BJ (cell line): Measurements from ENCODE around the gene ATAD3A. TPM values are rescaled to one million over a fixed set of nuclear protein-coding genes. Genes with fewer than 3 reads are reported as not detected.
A peak's percentile ranks its signal among the peaks of the same experiment; 100 is the strongest.
"Not testable (repeated sequence)": the region's sequence is repeated elsewhere in the genome, so short reads cannot be mapped to it uniquely, and the experiment has no call there.

Experiments
- CTCF ChIA-PET: fragments of 350-600 bp; formaldehyde crosslinking; extraction: SDS; loops from one replicate; lab custom pipeline; 2021; ENCODE audit warnings: antibody characterized with exemption, inconsistent platforms; lab: Yijun Ruan, JAX
- POLR2A ChIA-PET: fragments of 300-600 bp; sonication (Branson Sonifier 250); formaldehyde crosslinking; extraction: SDS; loops from one replicate; lab custom pipeline; 2021; ENCODE audit warnings: antibody characterized with exemption; lab: Charles Lee
- DNase-seq: peaks from one replicate; pipeline ENCODE4 v3.0.0-alpha.2; 2011; ENCODE audit warnings: low read depth
- H3K27me3 ChIP-seq: 2 replicates; pipeline ENCODE4 v1.6.0; 2011; ENCODE audit warnings: low read length; ENCODE audit not compliant: control insufficient read depth, insufficient read depth
- H3K36me3 ChIP-seq: 2 replicates; pipeline ENCODE4 v1.5.1; 2011; ENCODE audit warnings: low read length; ENCODE audit not compliant: control insufficient read depth, insufficient read depth
- H3K4me3 ChIP-seq: 2 replicates; pipeline ENCODE4 v1.5.1; 2011; ENCODE audit warnings: low read depth, mild to moderate bottlenecking, control low read depth, low read length
- CTCF ChIP-seq: IDR thresholded peaks from 2 replicates; pipeline ENCODE4 v1.5.1; 2011; ENCODE audit warnings: low read depth, mild to moderate bottlenecking, control low read depth, inconsistent platforms, low read length, moderate library complexity; ENCODE audit not compliant: insufficient read depth
- polyA plus RNA-seq: library from polyadenylated mRNA; depleted of rRNA; stranded (reverse); fragments of >200 nt; gene quantifications from 2 replicates; pipeline ENCODE4 v1.2.3, GENCODE V29; 2011

ATAD3A gene
- polyA plus RNA-seq, 1 experiment = 19.7 TPM

- ChIA-PET POLR2A (no interaction called here), CTCF (no interaction called here)
- no peak overlapping the region for H3K4me3 ChIP-seq
- no peaks in the 10 kb centered on the region for H3K36me3 ChIP-seq
- no peaks in the 10 kb centered on the region for H3K27me3 ChIP-seq
- TF ChIP-seq CTCF = no peak
- DNase-seq = no peak
Observed at GRCh38 chr1:1507305-1507704, 4.7 kb upstream of the ATAD3A start.

DNA sequence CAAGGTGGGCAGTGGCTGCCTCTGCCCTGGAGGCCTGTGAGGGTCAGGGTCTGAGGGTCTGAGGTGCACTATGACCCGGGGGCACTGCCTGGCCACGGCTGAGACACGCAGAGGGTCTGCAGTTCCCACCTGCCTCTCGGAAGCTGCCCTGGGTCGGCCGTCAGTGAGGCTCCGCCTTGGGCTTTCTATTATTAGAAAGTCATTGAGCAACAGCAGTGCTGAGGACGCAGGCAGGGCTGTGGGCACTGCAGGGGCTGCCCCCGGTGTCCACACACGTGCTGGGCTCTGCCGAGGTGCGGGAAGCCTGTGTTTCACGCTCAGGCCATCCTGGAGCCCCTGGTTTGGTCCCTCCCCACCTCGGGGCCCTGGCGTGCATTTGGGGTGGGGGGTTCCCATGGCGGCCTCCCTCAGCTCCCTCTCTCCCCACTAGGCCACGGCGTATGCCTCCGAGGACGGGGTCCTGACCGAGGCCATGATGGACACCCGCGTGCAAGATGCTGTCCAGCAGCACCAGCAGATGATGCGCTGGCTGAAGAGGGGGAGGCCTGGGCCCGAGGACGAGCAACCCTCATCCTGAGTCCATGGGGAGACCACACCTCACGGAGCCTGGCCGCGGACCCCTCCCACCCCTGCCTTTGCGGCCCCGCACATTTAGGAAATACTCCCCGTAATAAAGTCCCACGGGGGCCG, 3.0 kb upstream of the ATAD3A start:
- H3K36me3 ChIP-seq, DNase-seq, POLR2A ChIA-PET, H3K4me3 ChIP-seq, CTCF ChIA-PET, H3K27me3 ChIP-seq: not testable (repeated sequence)

- H3K27me3 ChIP-seq, H3K4me3 ChIP-seq, H3K36me3 ChIP-seq, CTCF ChIA-PET, DNase-seq, POLR2A ChIA-PET: not testable (repeated sequence)
Observed at GRCh38 chr1:1509465-1509850, 2.5 kb upstream of the ATAD3A start.

DNA sequence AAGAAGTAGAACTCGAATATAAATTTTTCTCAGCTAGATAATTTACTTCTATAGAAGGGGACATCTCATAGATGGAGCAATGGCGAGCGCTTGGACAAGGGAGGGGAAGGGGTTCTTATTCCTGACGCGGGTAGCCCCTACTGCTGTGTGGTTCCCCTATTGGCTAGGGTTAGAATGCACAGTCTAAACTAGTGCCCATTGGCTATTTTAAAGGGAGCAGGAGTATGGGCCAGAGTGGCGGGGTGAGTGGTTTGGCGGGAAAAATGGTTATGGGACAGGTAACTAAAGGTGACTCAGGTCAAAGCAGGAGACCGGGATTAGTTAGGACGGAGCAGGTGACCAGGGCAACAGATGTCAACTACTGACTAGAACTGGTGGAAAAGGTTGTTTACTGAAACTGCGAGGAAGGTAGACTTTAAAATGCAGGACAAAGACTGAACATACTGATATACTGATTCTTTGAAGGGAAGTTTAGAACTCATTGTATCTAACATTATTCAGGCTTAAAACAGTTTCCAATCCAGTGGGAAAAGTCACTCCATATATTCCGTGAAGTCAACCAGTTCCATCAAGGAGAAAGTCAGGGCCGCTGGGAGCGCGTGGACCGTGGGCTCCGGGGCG, 940 bp upstream of the ATAD3A start:
- POLR2A ChIA-PET = interaction anchor here (1.0 kb wide), 1 partner anchor 18 kb away, joined by 3 read pairs; no protein-coding TSS in a partner anchor
- Histone ChIP-seq H3K4me3 (peak overlapping the region; percentile 72), H3K36me3 (peaks cover 1% of the 10 kb centered on the region; the same call in 1 of the 2 replicates), H3K27me3 (no peaks in the 10 kb centered on the region)
- no peak for TF ChIP-seq CTCF
- DNase-seq = no peak
- CTCF ChIA-PET = no interaction called here

- peak overlapping the region; percentile 72 for H3K4me3 ChIP-seq
- POLR2A ChIA-PET, DNase-seq, H3K36me3 ChIP-seq, CTCF ChIA-PET, H3K27me3 ChIP-seq: not testable (repeated sequence)
Observed at GRCh38 chr1:1512425-1512824, 463 bp downstream of the ATAD3A start.

- DNase-seq, CTCF ChIA-PET, H3K4me3 ChIP-seq, POLR2A ChIA-PET, H3K27me3 ChIP-seq: not testable (repeated sequence)
- H3K36me3 ChIP-seq = peaks cover 12% of the 10 kb centered on the region
Observed at GRCh38 chr1:1513675-1514074, 1.7 kb downstream of the ATAD3A start.

- DNase-seq, CTCF ChIA-PET, POLR2A ChIA-PET, H3K4me3 ChIP-seq, H3K27me3 ChIP-seq: not testable (repeated sequence)
- H3K36me3 ChIP-seq = peaks cover 12% of the 10 kb centered on the region
Observed at GRCh38 chr1:1514376-1514775, 2.4 kb downstream of the ATAD3A start.

GRCh38 chr1:1516923-1517322, 5.0 kb downstream of the ATAD3A start:
- DNase-seq, CTCF ChIA-PET, H3K27me3 ChIP-seq, H3K4me3 ChIP-seq, POLR2A ChIA-PET: not testable (repeated sequence)
- peaks cover 15% of the 10 kb centered on the region for H3K36me3 ChIP-seq
